ENCODE results near the gene TNK1.
"Not testable (repeated sequence)": the region's sequence is repeated elsewhere in the genome, so short reads cannot be mapped to it uniquely, and the experiment has no call there.

TNK1 gene

GRCh38 chr17:7380855-7381683 is at the start of gene TNK1:
TNK1 (plus strand) TSS chr17:7381089; CDS start chr17:7382927, 1,838 bp downstream.
- H3K4me3 ChIP-seq (ENCODE audit: low read length), result no peak within 1 kb of the TSS

GRCh38 chr17:7332111-7332510 is 48.8 kb upstream of the TNK1 start:
- no peak overlapping the region; the same call in 1 of the 2 replicates for H3K4me3 ChIP-seq (ENCODE audit: low read length)
- TF ChIP-seq ZNF274 (IDR thresholded peaks at IDR 0.05; ENCODE audit: low read depth, low read length), result no peak

More at GRCh38 chr17:7380855-7381683, at the start of gene TNK1:
- TF ChIP-seq ZNF274 (IDR thresholded peaks at IDR 0.05; ENCODE audit: low read depth, low read length), result no peak

GRCh38 chr17:7332600-7333069 is 48.3 kb upstream of the TNK1 start:
- H3K4me3 ChIP-seq (ENCODE audit: low read length), result not testable (repeated sequence)

- H3K4me3 ChIP-seq (ENCODE audit: low read length), result no peak overlapping the region
- no peak for TF ChIP-seq ZNF274 (IDR thresholded peaks at IDR 0.05; ENCODE audit: low read depth, low read length)
Observed at GRCh38 chr17:7334938-7335538, 45.9 kb upstream of the TNK1 start.

GRCh38 chr17:7335765-7336164 is 45.1 kb upstream of the TNK1 start:
- peak overlapping the region; percentile 76; the same call in 1 of the 2 replicates for H3K4me3 ChIP-seq (ENCODE audit: low read length)

- H3K4me3 ChIP-seq (ENCODE audit: low read length), result peak within 1 kb of the TSS; percentile 76
- no peak for TF ChIP-seq ZNF274 (IDR thresholded peaks at IDR 0.05; ENCODE audit: low read depth, low read length)
Observed at GRCh38 chr17:7336240-7337175, 44.4 kb upstream of the TNK1 start, which contains the start of gene ACAP1. ACAP1 (plus strand) TSS chr17:7336529; CDS start chr17:7336735, 206 bp downstream.

- peak overlapping the region; percentile 76 for H3K4me3 ChIP-seq (ENCODE audit: low read length)
Observed at GRCh38 chr17:7337600-7337999, 43.3 kb upstream of the TNK1 start.

- H3K4me3 ChIP-seq (ENCODE audit: low read length), result no peak overlapping the region
- TF ChIP-seq ZNF274 (IDR thresholded peaks at IDR 0.05; ENCODE audit: low read depth, low read length), result no peak
Observed at GRCh38 chr17:7340179-7340578, 40.7 kb upstream of the TNK1 start.

- no peak for TF ChIP-seq ZNF274 (IDR thresholded peaks at IDR 0.05; ENCODE audit: low read depth, low read length)
- no peak overlapping the region for H3K4me3 ChIP-seq (ENCODE audit: low read length)
Observed at GRCh38 chr17:7341842-7342241, 39.0 kb upstream of the TNK1 start.

GRCh38 chr17:7343250-7343649 is 37.6 kb upstream of the TNK1 start:
- H3K4me3 ChIP-seq (ENCODE audit: low read length), result no peak overlapping the region
- no peak for TF ChIP-seq ZNF274 (IDR thresholded peaks at IDR 0.05; ENCODE audit: low read depth, low read length)

GRCh38 chr17:7346761-7347614 is 33.9 kb upstream of the TNK1 start:
- no peak overlapping the region for H3K4me3 ChIP-seq (ENCODE audit: low read length)

GRCh38 chr17:7347630-7348477 is 33.0 kb upstream of the TNK1 start:
- no peak for TF ChIP-seq ZNF274 (IDR thresholded peaks at IDR 0.05; ENCODE audit: low read depth, low read length)
- H3K4me3 ChIP-seq (ENCODE audit: low read length), result no peak overlapping the region

More at GRCh38 chr17:7346761-7347614, 33.9 kb upstream of the TNK1 start:
- TF ChIP-seq ZNF274 (IDR thresholded peaks at IDR 0.05; ENCODE audit: low read depth, low read length), result no peak
